Cardiac fibroblast (primary cell): ENCODE measurements around the gene MSLN.
A peak's percentile ranks its signal among the peaks of the same experiment; 100 is the strongest.

ENCODE experiments used
- DNase-seq, 2 donors: peaks; one replicate each; pipeline versions ENCODE4 v3.0.0 to v3.0.0-alpha.2; 2010; ENCODE audit warnings: low read depth in 2 of 2
- H3K4me3 ChIP-seq, 2 donors: replicated peaks in 1 of 2; 1 replicate in 1 of 2; 2 replicates in 1 of 2; pipeline ENCODE4 v1.5.1; 2011; ENCODE audit warnings: low read depth in 2 of 2, low read length in 2 of 2, mild to moderate bottlenecking in 2 of 2, moderate library complexity in 1 of 2
- CTCF ChIP-seq: IDR thresholded peaks from one replicate; pipeline ENCODE4 v1.5.1; 2011; ENCODE audit warnings: low read depth, mild to moderate bottlenecking, low read length, inconsistent platforms

MSLN gene

GRCh38 chr16:715477-716199 lies 44.9 kb upstream of the MSLN start:
- DNase-seq: peak in 1 of 2 donors; percentile 29

GRCh38 chr16:716200-716568 lies 44.4 kb upstream of the MSLN start:
- DNase-seq: peak; percentile 50 to 83
- no peak for TF ChIP-seq CTCF
- peak overlapping the region; percentile 48 to 63 for H3K4me3 ChIP-seq

More at GRCh38 chr16:715477-716199, 44.9 kb upstream of the MSLN start:
- peak overlapping the region; percentile 48 to 63 for H3K4me3 ChIP-seq
- TF ChIP-seq CTCF: no peak

- no peak for DNase-seq
- H3K4me3 ChIP-seq: no peak overlapping the region
- no peak for TF ChIP-seq CTCF
Observed at GRCh38 chr16:716768-717325, 43.7 kb upstream of the MSLN start.

GRCh38 chr16:717450-718245 lies 42.9 kb upstream of the MSLN start:
- no peak overlapping the region for H3K4me3 ChIP-seq
- no peak for TF ChIP-seq CTCF
- no peak for DNase-seq

GRCh38 chr16:718389-718788 lies 42.1 kb upstream of the MSLN start:
- no peak for DNase-seq
- no peak for TF ChIP-seq CTCF

GRCh38 chr16:718922-719321 lies 41.6 kb upstream of the MSLN start:
- no peak for TF ChIP-seq CTCF
- no peak overlapping the region for H3K4me3 ChIP-seq
- DNase-seq: no peak

More at GRCh38 chr16:718389-718788, 42.1 kb upstream of the MSLN start:
- H3K4me3 ChIP-seq: no peak overlapping the region
